HG03520 (cell line): ENCODE measurements around the gene DCLK1.

Experiments used
- ATAC-seq: cut with Tn5 transposase; IDR thresholded peaks from one replicate; pipeline ENCODE4 v1.9.1; 2021; ENCODE audit warnings: mild to moderate bottlenecking, moderate library complexity; ENCODE audit not compliant: unreplicated experiment

The DCLK1 gene

GRCh38 chr13:35838356-35838755 is 292.8 kb downstream of the DCLK1 start:
- no peak for ATAC-seq

- no peak for ATAC-seq
These were observed 294.7 kb downstream of the DCLK1 start for GRCh38 chr13:35836446-35836845.

GRCh38 chr13:35835989-35836388 is 295.2 kb downstream of the DCLK1 start:
- no peak for ATAC-seq

GRCh38 chr13:35833608-35834275 is 297.4 kb downstream of the DCLK1 start:
- no peak for ATAC-seq

GRCh38 chr13:35833031-35833430 is 298.2 kb downstream of the DCLK1 start:
- no peak for ATAC-seq

- ATAC-seq = no peak
These were observed 298.6 kb downstream of the DCLK1 start for GRCh38 chr13:35832551-35832950.

- ATAC-seq = no peak
These were observed 300.2 kb downstream of the DCLK1 start for GRCh38 chr13:35830850-35831450.

- ATAC-seq = no peak
These were observed 304.4 kb downstream of the DCLK1 start for GRCh38 chr13:35826626-35827254.

GRCh38 chr13:35824825-35825224 is 306.4 kb downstream of the DCLK1 start:
- no peak for ATAC-seq

GRCh38 chr13:35824395-35824794 is 306.8 kb downstream of the DCLK1 start:
- no peak for ATAC-seq

GRCh38 chr13:35822666-35823065 is 308.5 kb downstream of the DCLK1 start:
- ATAC-seq = no peak

- ATAC-seq = no peak
These were observed 312.5 kb downstream of the DCLK1 start for GRCh38 chr13:35818633-35819067.

GRCh38 chr13:35817642-35818607 is 313.3 kb downstream of the DCLK1 start:
- no peak for ATAC-seq

- no peak for ATAC-seq
These were observed 316.6 kb downstream of the DCLK1 start for GRCh38 chr13:35814605-35815011.

- no peak for ATAC-seq
These were observed 318.4 kb downstream of the DCLK1 start for GRCh38 chr13:35812736-35813135.

GRCh38 chr13:35810321-35810720 is 320.9 kb downstream of the DCLK1 start:
- no peak for ATAC-seq

- no peak for ATAC-seq
These were observed 322.3 kb downstream of the DCLK1 start for GRCh38 chr13:35808846-35809245.

GRCh38 chr13:35804901-35805300 is 326.3 kb downstream of the DCLK1 start:
- ATAC-seq = no peak

- no peak for ATAC-seq
These were observed 333.2 kb downstream of the DCLK1 start for GRCh38 chr13:35797991-35798390.

GRCh38 chr13:35797244-35797643 is 333.9 kb downstream of the DCLK1 start:
- no peak for ATAC-seq

GRCh38 chr13:35796623-35797022 is 334.6 kb downstream of the DCLK1 start:
- no peak for ATAC-seq
